Caco-2 (cell line): ENCODE results near the gene PPRC1. TPM values are rescaled to one million over a fixed set of nuclear protein-coding genes. Genes with fewer than 3 reads are reported as not detected.

Experiments
- BruUV-seq: library from RNA; stranded (reverse); fragments of 400-500 nt; replicated peaks from 2 replicates; lab custom pipeline; 2021; lab: Mats Ljungman, UMichigan
- CTCF ChIA-PET: fragments of 300-600 bp; sonication (Branson Sonifier 250); formaldehyde crosslinking; loops from one replicate; lab custom pipeline; 2022; ENCODE audit warnings: antibody characterized with exemption; lab: Charles Lee
- POLR2A ChIA-PET: fragments of 300-600 bp; sonication (Branson Sonifier 250); formaldehyde crosslinking; loops from one replicate; lab custom pipeline; 2022; ENCODE audit warnings: antibody characterized with exemption; lab: Charles Lee
- DNase-seq, 2 experiments: peaks; one replicate each; pipeline versions ENCODE4 v3.0.0 to v3.0.0-alpha.2; 2020 to 2022
- H3K27me3 ChIP-seq: replicated peaks from 2 replicates; pipeline ENCODE4 v1.6.0; 2011; ENCODE audit warnings: low read length; ENCODE audit not compliant: control insufficient read depth, insufficient read depth
- H3K36me3 ChIP-seq: 2 replicates; pipeline ENCODE4 v1.5.1; 2011; ENCODE audit warnings: low read length; ENCODE audit not compliant: control insufficient read depth, insufficient read depth
- H3K4me1 ChIP-seq: fragments of 250-450 bp; sonication (Bioruptor Pico); 2 replicates; pipeline ENCODE4 v1.5.1; 2020; ENCODE audit warnings: mild to moderate bottlenecking
- H3K4me3 ChIP-seq: 2 replicates; pipeline ENCODE4 v1.5.1; 2011; ENCODE audit warnings: low read depth, mild to moderate bottlenecking, control low read depth, low read length
- H3K9me3 ChIP-seq: fragments of 250-450 bp; sonication (Bioruptor Pico); 2 replicates; pipeline ENCODE4 v1.5.1; 2020; ENCODE audit warnings: mild to moderate bottlenecking, moderate library complexity
- H3K27ac Mint-ChIP-seq: one replicate; pipeline ENCODE4 v1.8.0; 2022; ENCODE audit warnings: mixed read lengths; ENCODE audit not compliant: unreplicated experiment
- H3K27me3 Mint-ChIP-seq: one replicate; pipeline ENCODE4 v1.8.0; 2022; ENCODE audit warnings: mixed read lengths; ENCODE audit not compliant: insufficient read depth, unreplicated experiment
- H3K36me3 Mint-ChIP-seq: one replicate; pipeline ENCODE4 v1.8.0; 2022; ENCODE audit warnings: mild to moderate bottlenecking, mixed read lengths; ENCODE audit not compliant: insufficient read depth, unreplicated experiment
- H3K4me1 Mint-ChIP-seq: one replicate; pipeline ENCODE4 v1.8.0; 2022; ENCODE audit warnings: low read depth, mixed read lengths; ENCODE audit not compliant: unreplicated experiment
- H3K4me3 Mint-ChIP-seq: one replicate; pipeline ENCODE4 v1.8.0; 2022; ENCODE audit warnings: mild to moderate bottlenecking, moderate library complexity, mixed read lengths; ENCODE audit not compliant: unreplicated experiment
- H3K9me3 Mint-ChIP-seq: one replicate; pipeline ENCODE4 v1.8.0; 2022; ENCODE audit warnings: mixed read lengths; ENCODE audit not compliant: unreplicated experiment
- CTCF ChIP-seq, 2 experiments: fragments of 200-600 bp in 1 of 2; IDR thresholded peaks; 1 replicate in 1 of 2; 2 replicates in 1 of 2; pipeline versions ENCODE4 v1.5.1 to v1.8.0; 2011 to 2022; ENCODE audit warnings: antibody characterized with exemption in 1 of 2, control low read depth in 1 of 2, inconsistent platforms in 1 of 2, low read depth in 1 of 2, low read length in 1 of 2, mild to moderate bottlenecking in 1 of 2, moderate library complexity in 1 of 2; ENCODE audit not compliant: insufficient read depth in 1 of 2, severe bottlenecking in 1 of 2, unreplicated experiment in 1 of 2
- intact Hi-C: fragments of 100-400 bp; cut with micrococcal nuclease; formaldehyde crosslinking; loops from one replicate; pipeline ENCODE4 v1.10.0; 2022; ENCODE audit not compliant: unreplicated experiment
- total RNA-seq: library from RNA; stranded (reverse); gene quantifications from 2 replicates; pipeline ENCODE4 v1.2.3, GENCODE V29; 2022

Gene PPRC1
- total RNA-seq, 1 experiment from 2014 or later = 66.6 TPM

GRCh38 chr10:102096449-102096848, 36.4 kb upstream of the PPRC1 start:
- TF ChIP-seq CTCF (IDR thresholded peaks at IDR 0.05; ENCODE audit: insufficient read depth in 1 of 2, low read depth in 1 of 2, low read length in 1 of 2, severe bottlenecking in 1 of 2, unreplicated experiment in 1 of 2) = no peak
- no peaks in the 10 kb centered on the region for H3K4me1 ChIP-seq
- H3K27me3 Mint-ChIP-seq = no peaks in the 10 kb centered on the region
- ChIA-PET CTCF (no interaction called here), POLR2A (no interaction called here)
- H3K36me3 Mint-ChIP-seq = peaks cover 5% of the 10 kb centered on the region
- no peaks in the 10 kb centered on the region for H3K27me3 ChIP-seq
- no peak overlapping the region for H3K27ac Mint-ChIP-seq
- H3K9me3 ChIP-seq = no peaks in the 10 kb centered on the region
- no peak overlapping the region for H3K4me3 Mint-ChIP-seq
- no peak overlapping the region for H3K4me3 ChIP-seq
- no peaks in the 10 kb centered on the region for H3K9me3 Mint-ChIP-seq
- DNase-seq = no peak
- intact Hi-C loops = no loop called here
- no peaks in the 10 kb centered on the region for H3K36me3 ChIP-seq
- H3K4me1 Mint-ChIP-seq = no peaks in the 10 kb centered on the region
- no TSS peak for BruUV-seq

GRCh38 chr10:102101152-102101551, 31.7 kb upstream of the PPRC1 start:
- Mint-ChIP-seq H3K36me3 (no peaks in the 10 kb centered on the region), H3K27me3 (no peaks in the 10 kb centered on the region), H3K4me3 (no peak overlapping the region), H3K9me3 (no peaks in the 10 kb centered on the region), H3K4me1 (no peaks in the 10 kb centered on the region), H3K27ac (no peak overlapping the region)
- Histone ChIP-seq H3K27me3 (no peaks in the 10 kb centered on the region), H3K36me3 (no peaks in the 10 kb centered on the region), H3K4me3 (no peak overlapping the region), H3K9me3 (no peaks in the 10 kb centered on the region), H3K4me1 (no peaks in the 10 kb centered on the region)
- intact Hi-C loops = no loop called here
- CTCF ChIA-PET = interaction anchor here (0.7 to 1.2 kb wide), 6 partner anchors 15 to 260 kb away, joined by 3 to 6 read pairs (median 4); no protein-coding TSS in a partner anchor
- POLR2A ChIA-PET = interaction anchor here (0.9 kb wide), 1 partner anchor 14 kb away, joined by 6 read pairs; no protein-coding TSS in a partner anchor
- BruUV-seq = no TSS peak
- peak; percentile 19 to 53 for TF ChIP-seq CTCF (IDR thresholded peaks at IDR 0.05; ENCODE audit: insufficient read depth in 1 of 2, low read depth in 1 of 2, low read length in 1 of 2, severe bottlenecking in 1 of 2, unreplicated experiment in 1 of 2)
- peak in 1 of 2 experiments; percentile 29 for DNase-seq

GRCh38 chr10:102102421-102102820, 30.4 kb upstream of the PPRC1 start:
- Histone ChIP-seq H3K4me1 (no peaks in the 10 kb centered on the region), H3K4me3 (no peak overlapping the region), H3K36me3 (peaks cover 1% of the 10 kb centered on the region; the same call in 1 of the 2 replicates), H3K9me3 (no peaks in the 10 kb centered on the region), H3K27me3 (no peaks in the 10 kb centered on the region)
- no peak for TF ChIP-seq CTCF (IDR thresholded peaks at IDR 0.05; ENCODE audit: insufficient read depth in 1 of 2, low read depth in 1 of 2, low read length in 1 of 2, severe bottlenecking in 1 of 2, unreplicated experiment in 1 of 2)
- no peaks in the 10 kb centered on the region for H3K27me3 Mint-ChIP-seq
- no TSS peak for BruUV-seq
- H3K9me3 Mint-ChIP-seq = no peaks in the 10 kb centered on the region
- POLR2A ChIA-PET = interaction anchor here (2.0 kb wide), 1 partner anchor 13 kb away, joined by 7 read pairs; no protein-coding TSS in a partner anchor
- no peak overlapping the region for H3K4me3 Mint-ChIP-seq
- DNase-seq = no peak
- H3K4me1 Mint-ChIP-seq = no peaks in the 10 kb centered on the region
- intact Hi-C loops = no loop called here
- CTCF ChIA-PET = interaction anchor here (0.7 kb wide), 1 partner anchor 10 kb away, joined by 3 read pairs; no protein-coding TSS in a partner anchor
- no peaks in the 10 kb centered on the region for H3K36me3 Mint-ChIP-seq
- H3K27ac Mint-ChIP-seq = no peak overlapping the region
